Left lung (tissue), 14 donors: Measurements from ENCODE around the gene INCA1. TPM values are rescaled to one million over a fixed set of nuclear protein-coding genes. Genes with fewer than 3 reads are reported as not detected.
A peak's percentile ranks its signal among the peaks of the same experiment; 100 is the strongest.

Experiments used
- ATAC-seq: fragments of 200-7000 bp; cut with Tn5 transposase; one replicate; pipeline ENCODE4 v1.9.1; 2020; ENCODE audit warnings: moderate library complexity
- DNase-seq, 4 donors: peaks; one replicate each; pipeline ENCODE4 v3.0.0-alpha.2; 2013 to 2020
- H3K27ac ChIP-seq, 2 donors: fragments of 200-600 bp; sonication (generic) in 1 of 2; one replicate each; pipeline versions ENCODE4 v1.5.0 to v1.8.0; 2020 to 2021
- H3K27me3 ChIP-seq, 2 donors: fragments of 200-600 bp; sonication (generic) in 1 of 2; one replicate each; pipeline versions ENCODE4 v1.5.0 to v1.8.0; 2020 to 2021
- H3K36me3 ChIP-seq, 2 donors: fragments of 200-600 bp; sonication (generic) in 1 of 2; one replicate each; pipeline versions ENCODE4 v1.5.0 to v1.8.0; 2020 to 2021
- H3K4me1 ChIP-seq, 2 donors: fragments of 200-600 bp; one replicate each; pipeline ENCODE4 v1.8.0; 2021
- H3K4me3 ChIP-seq, 2 donors: fragments of 200-600 bp; sonication (generic) in 1 of 2; one replicate each; pipeline versions ENCODE4 v1.5.0 to v1.8.0; 2020 to 2021; ENCODE audit warnings: mild to moderate bottlenecking in 1 of 2
- H3K9me3 ChIP-seq, 2 donors: fragments of 200-600 bp; sonication (generic) in 1 of 2; one replicate each; pipeline versions ENCODE4 v1.5.0 to v1.8.0; 2020 to 2021
- CTCF ChIP-seq, 2 donors: fragments of 200-600 bp; sonication (generic) in 1 of 2; IDR thresholded peaks; one replicate each; pipeline versions ENCODE4 v1.5.0 to v1.8.0; 2021; ENCODE audit warnings: antibody characterized with exemption in 2 of 2
- intact Hi-C, 2 donors: fragments of 100-400 bp; cut with DNase I; formaldehyde crosslinking; loops; one replicate each; pipeline versions ENCODE4 v1.11.2 to v1.14.2; 2022
- long read RNA-seq, 12 donors: library from polyadenylated mRNA in 2 of 12; unstranded in 2 of 12; transcript quantifications; one replicate each; pipeline ENCODE4 v2.0.0 and lab custom pipeline, GENCODE V29; 2019 to 2026
- polyA plus RNA-seq, 6 donors: library from polyadenylated mRNA; unstranded; fragments of 120-200 nt; gene quantifications; one replicate each; pipeline ENCODE4 v1.2.1, GENCODE V29; 2013; ENCODE audit not compliant: insufficient read length in 6 of 6
- total RNA-seq, 2 donors: library from RNA; stranded (reverse); fragmentation: NEBNext Ultra II Directional; extraction: Animal tissue kit (Norgen Biotek cat#: 25700); gene quantifications; one replicate each; pipeline ENCODE4 v1.2.1, GENCODE V29; 2021
- donor health status: DM: no; HTN: yes; CAD: no.
- donor health status: DM: no; HTN: no; CAD: no.

The INCA1 gene
- 1 to 10 TPM; 1.0 to 2.4 TPM for total RNA-seq
- 10 to 100 TPM in 2 of 6 donors, 1 to 10 TPM in 4; 8.1 to 11.5 (median 9.1) TPM for polyA plus RNA-seq
- long read RNA-seq, donor 1, partial matches to known transcripts: 50 of 50 reads
- long read RNA-seq, donor 1, other reads (novel, unspliced or antisense): 0 of 50 reads
- long read RNA-seq, donor 2, partial matches to known transcripts: 21 of 21 reads
- long read RNA-seq, donor 2, other reads (novel, unspliced or antisense): 0 of 21 reads
- long read RNA-seq, donor 3, partial matches to known transcripts: 0 of 7 reads
- long read RNA-seq, donor 3, other reads (novel, unspliced or antisense): 7 of 7 reads
- long read RNA-seq, donor 4, partial matches to known transcripts: 0 of 2 reads
- long read RNA-seq, donor 4, other reads (novel, unspliced or antisense): 2 of 2 reads
- long read RNA-seq, donor 5, partial matches to known transcripts: 5 of 12 reads
- long read RNA-seq, donor 5, other reads (novel, unspliced or antisense): 7 of 12 reads
- long read RNA-seq, donor 6, partial matches to known transcripts: 62 of 62 reads
- long read RNA-seq, donor 6, other reads (novel, unspliced or antisense): 0 of 62 reads
- long read RNA-seq, donor 7, partial matches to known transcripts: 10 of 10 reads
- long read RNA-seq, donor 7, other reads (novel, unspliced or antisense): 0 of 10 reads
- long read RNA-seq, donor 8: 0 reads
- long read RNA-seq, donor 9: 0 reads
- long read RNA-seq, donor 10, partial matches to known transcripts: 0 of 1 reads
- long read RNA-seq, donor 10, other reads (novel, unspliced or antisense): 1 of 1 reads
- long read RNA-seq, donor 11: 0 reads
- long read RNA-seq, donor 12, partial matches to known transcripts: 6 of 18 reads
- long read RNA-seq, donor 12, other reads (novel, unspliced or antisense): 12 of 18 reads

- Histone ChIP-seq H3K4me1 (peaks cover 15 to 37% of the 10 kb centered on the region in 2 donors), H3K4me3 (peak within 1 kb of the TSS; percentile 90 to 99), H3K9me3 (no peaks in the 10 kb centered on the region), H3K27me3 (no peaks in the 10 kb centered on the region), H3K27ac (peak within 1 kb of the TSS; percentile 86 to 92), H3K36me3 (peaks cover 0 to 18% of the 10 kb centered on the region in 2 donors)
- intact Hi-C loops: no loop called here
- TF ChIP-seq CTCF (IDR thresholded peaks at IDR 0.05): peak in 1 of 2 donors; percentile 50
- ATAC-seq (peak; percentile 96), DNase-seq (peak; percentile 94 to 99 (median 96))
Observed at GRCh38 chr17:4997302-4998026, at the start of gene INCA1, which contains the start of gene KIF1C. Gene INCA1, minus strand, starts transcription at chr17:4997522. Its CDS starts 3,085 bp downstream, at chr17:4994437. Gene KIF1C, plus strand, starts transcription at chr17:4997950. Its CDS starts 2,297 bp downstream, at chr17:5000247.

GRCh38 chr17:5045496-5045895 lies 48.2 kb upstream of the INCA1 start:
- H3K4me3 ChIP-seq: no peak overlapping the region
- H3K36me3 ChIP-seq: no peaks in the 10 kb centered on the region
- no peak for ATAC-seq
- H3K4me1 ChIP-seq: no peaks in the 10 kb centered on the region
- no peaks in the 10 kb centered on the region for H3K9me3 ChIP-seq
- no peak for DNase-seq
- no peak for TF ChIP-seq CTCF (IDR thresholded peaks at IDR 0.05)
- intact Hi-C loops: no loop called here
- H3K27me3 ChIP-seq: no peaks in the 10 kb centered on the region
- no peak overlapping the region for H3K27ac ChIP-seq

- H3K4me1 ChIP-seq: no peaks in the 10 kb centered on the region
- ATAC-seq (no peak), DNase-seq (no peak)
- H3K9me3 ChIP-seq: no peaks in the 10 kb centered on the region
- H3K27ac ChIP-seq: no peak overlapping the region
- TF ChIP-seq CTCF (IDR thresholded peaks at IDR 0.05): no peak
- no peak overlapping the region for H3K4me3 ChIP-seq
- intact Hi-C loops: no loop called here
- no peaks in the 10 kb centered on the region for H3K27me3 ChIP-seq
- no peaks in the 10 kb centered on the region for H3K36me3 ChIP-seq
Observed at GRCh38 chr17:5044630-5045029, 47.3 kb upstream of the INCA1 start.

- no peak for TF ChIP-seq CTCF (IDR thresholded peaks at IDR 0.05)
- no peaks in the 10 kb centered on the region for H3K9me3 ChIP-seq
- DNase-seq (no peak), ATAC-seq (no peak)
- no peak overlapping the region for H3K4me3 ChIP-seq
- intact Hi-C loops: no loop called here
- H3K27ac ChIP-seq: no peak overlapping the region
- no peaks in the 10 kb centered on the region for H3K36me3 ChIP-seq
- no peaks in the 10 kb centered on the region for H3K27me3 ChIP-seq
- no peaks in the 10 kb centered on the region for H3K4me1 ChIP-seq
Observed at GRCh38 chr17:5043524-5043923, 46.2 kb upstream of the INCA1 start.
